Measurements from ENCODE around the gene ZKSCAN3.
"Not testable (repeated sequence)": the region's sequence is repeated elsewhere in the genome, so short reads cannot be mapped to it uniquely, and the experiment has no call there.

The ZKSCAN3 gene

DNA sequence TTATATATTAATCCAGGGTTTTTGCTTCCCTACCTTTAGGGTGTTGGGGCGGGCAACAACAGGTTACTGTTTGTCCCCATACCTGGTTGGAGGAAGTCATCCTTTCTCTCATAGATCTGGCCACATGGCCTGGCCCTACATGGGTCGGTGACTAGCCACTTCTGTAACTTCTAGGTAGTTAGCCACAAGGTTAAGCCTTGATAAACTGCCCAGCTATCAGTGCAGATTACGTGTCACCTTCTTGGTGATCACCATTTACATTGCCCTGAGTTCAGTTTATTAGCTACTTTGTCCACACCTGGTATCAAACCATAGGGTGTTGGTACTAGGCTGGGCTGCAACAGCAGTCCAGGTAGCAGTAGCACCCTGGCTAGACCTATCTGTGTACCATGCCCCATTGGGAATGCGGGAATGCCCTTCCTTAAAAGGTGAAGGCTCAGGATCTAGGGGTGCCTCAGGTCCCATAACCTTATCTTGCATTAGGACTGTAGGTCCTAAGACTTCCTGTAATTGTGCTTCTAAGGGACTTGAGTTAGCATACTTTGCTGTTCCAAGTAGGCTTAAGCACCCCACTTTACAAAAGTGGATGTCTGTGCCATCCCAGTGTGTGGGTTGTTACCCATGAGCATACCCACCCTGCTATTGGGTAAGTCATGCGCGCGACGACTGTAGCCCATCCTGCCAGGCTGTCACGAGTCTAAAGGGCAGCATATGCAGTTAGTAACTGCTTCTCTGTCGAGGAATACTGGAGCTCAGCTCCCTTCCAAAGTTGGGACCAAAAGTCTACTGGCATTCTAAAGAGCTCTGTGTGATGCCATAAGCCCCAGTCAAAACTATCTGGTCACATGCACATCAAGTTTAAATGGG, 5.2 kb downstream of the ZKSCAN3 start:
- H3K27ac ChIP-seq, result peak overlapping the region; percentile 75
- no peak for TF ChIP-seq ZFX (IDR thresholded peaks at IDR 0.05; ENCODE audit: borderline replicate concordance)
- TF ChIP-seq, protein P1, sequence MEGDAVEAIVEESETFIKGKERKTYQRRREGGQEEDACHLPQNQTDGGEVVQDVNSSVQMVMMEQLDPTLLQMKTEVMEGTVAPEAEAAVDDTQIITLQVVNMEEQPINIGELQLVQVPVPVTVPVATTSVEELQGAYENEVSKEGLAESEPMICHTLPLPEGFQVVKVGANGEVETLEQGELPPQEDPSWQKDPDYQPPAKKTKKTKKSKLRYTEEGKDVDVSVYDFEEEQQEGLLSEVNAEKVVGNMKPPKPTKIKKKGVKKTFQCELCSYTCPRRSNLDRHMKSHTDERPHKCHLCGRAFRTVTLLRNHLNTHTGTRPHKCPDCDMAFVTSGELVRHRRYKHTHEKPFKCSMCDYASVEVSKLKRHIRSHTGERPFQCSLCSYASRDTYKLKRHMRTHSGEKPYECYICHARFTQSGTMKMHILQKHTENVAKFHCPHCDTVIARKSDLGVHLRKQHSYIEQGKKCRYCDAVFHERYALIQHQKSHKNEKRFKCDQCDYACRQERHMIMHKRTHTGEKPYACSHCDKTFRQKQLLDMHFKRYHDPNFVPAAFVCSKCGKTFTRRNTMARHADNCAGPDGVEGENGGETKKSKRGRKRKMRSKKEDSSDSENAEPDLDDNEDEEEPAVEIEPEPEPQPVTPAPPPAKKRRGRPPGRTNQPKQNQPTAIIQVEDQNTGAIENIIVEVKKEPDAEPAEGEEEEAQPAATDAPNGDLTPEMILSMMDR (IDR thresholded peaks at IDR 0.05), result no peak

DNA sequence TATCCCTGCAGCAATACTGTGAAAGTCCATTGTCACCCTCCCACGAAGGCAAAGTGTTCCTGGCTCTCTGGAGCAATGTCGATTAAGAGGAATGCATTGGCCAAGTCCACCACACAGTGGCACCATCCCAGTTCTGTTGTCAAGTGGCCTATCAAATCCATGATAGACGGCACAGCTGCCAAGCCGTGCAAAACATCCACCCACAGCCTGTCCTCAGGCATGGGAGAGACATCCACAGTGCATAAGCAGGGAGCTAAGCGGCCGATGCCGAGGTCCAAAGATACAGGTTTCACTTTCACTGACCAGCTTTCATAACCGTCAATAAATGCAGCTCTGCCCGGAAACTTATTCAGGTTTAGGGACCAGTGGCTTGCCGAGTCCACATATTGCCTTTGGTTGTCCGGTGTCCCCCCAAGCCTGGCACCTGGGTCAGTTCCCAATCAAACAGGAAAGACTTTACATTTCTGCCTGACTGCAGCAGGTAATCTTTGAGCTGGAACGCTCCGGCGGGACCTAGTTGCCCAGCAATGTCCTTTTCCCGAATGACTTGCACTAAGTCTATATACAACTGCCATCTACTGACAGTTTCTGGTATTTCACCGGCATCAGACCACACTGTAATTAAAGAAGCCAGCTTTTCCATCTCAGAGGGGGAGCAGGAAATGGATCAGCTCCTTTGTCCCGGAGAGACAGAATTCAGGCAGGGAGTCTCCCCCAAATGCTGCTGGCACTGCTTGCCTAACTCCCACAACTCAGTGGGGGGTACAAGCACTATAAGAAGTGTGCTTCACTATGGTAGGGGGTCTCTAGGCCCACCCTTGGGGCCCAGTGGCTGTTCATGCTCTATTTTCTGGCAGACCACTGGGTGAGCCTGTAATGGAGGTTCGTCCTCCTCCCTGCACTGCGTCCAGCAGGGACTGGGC, 6.3 kb downstream of the ZKSCAN3 start:
- H3K27ac ChIP-seq, result peak overlapping the region; percentile 75
- TF ChIP-seq, protein P1 (IDR thresholded peaks at IDR 0.05), result peak; percentile 80
- TF ChIP-seq ZFX (IDR thresholded peaks at IDR 0.05; ENCODE audit: borderline replicate concordance), result no peak

DNA sequence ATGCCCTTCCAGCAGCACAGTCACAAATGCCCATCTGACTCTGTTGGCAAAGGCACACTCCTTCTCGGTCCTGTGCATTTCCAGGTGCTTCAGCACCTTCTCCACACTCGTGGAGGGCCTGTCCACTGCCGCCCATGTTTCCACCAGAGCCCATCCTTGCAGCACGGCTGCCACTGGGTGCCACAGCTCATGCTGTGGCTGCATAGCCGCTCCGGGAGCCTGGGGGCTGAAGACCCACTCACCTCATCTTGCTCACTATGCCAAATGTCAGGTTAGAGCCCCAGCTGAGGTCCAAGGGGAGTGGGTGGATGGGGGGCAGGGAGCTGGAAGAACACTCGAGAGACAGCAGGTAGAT, 6.9 kb downstream of the ZKSCAN3 start:
- peak overlapping the region; percentile 75 for H3K27ac ChIP-seq
- no peak for TF ChIP-seq ZFX (IDR thresholded peaks at IDR 0.05; ENCODE audit: borderline replicate concordance)
- TF ChIP-seq, protein P1 (IDR thresholded peaks at IDR 0.05), result no peak

DNA sequence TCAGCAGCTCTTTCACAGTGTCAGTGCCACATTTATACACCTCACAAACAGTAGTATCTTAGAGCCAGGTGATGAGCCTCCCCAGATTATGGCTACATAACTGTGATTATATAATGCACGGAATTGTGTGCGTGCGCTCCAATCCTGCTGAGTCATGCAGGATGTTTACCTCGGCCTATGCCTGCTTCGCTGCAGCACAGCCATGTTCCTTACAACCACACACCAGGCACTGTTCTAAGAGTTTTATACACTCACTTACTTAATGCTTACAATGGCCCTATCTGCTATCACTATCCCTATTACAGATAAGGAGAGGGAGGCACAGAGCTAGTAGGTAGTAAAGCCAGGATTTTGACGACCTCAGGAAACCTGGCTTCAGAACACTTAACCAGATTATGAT, 7.3 kb downstream of the ZKSCAN3 start:
- no peak overlapping the region for H3K27ac ChIP-seq
- TF ChIP-seq, protein P1 (IDR thresholded peaks at IDR 0.05), result no peak
- no peak for TF ChIP-seq ZFX (IDR thresholded peaks at IDR 0.05; ENCODE audit: borderline replicate concordance)

DNA sequence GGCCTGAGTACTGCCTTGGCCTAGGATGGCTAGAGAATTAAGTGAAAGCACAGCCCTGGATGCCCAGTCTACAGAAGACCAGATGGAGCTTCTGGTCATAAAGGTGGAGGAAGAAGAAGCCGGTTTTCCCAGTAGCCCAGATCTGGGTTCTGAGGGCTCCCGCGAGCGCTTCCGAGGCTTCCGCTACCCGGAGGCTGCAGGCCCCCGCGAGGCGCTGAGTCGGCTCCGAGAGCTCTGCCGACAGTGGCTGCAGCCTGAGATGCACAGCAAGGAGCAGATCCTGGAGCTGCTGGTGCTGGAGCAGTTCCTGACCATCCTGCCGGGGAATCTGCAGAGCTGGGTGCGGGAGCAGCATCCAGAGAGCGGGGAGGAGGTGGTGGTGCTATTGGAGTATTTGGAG, 9.8 kb downstream of the ZKSCAN3 start:
- H3K27ac ChIP-seq, result not testable (repeated sequence)

DNA sequence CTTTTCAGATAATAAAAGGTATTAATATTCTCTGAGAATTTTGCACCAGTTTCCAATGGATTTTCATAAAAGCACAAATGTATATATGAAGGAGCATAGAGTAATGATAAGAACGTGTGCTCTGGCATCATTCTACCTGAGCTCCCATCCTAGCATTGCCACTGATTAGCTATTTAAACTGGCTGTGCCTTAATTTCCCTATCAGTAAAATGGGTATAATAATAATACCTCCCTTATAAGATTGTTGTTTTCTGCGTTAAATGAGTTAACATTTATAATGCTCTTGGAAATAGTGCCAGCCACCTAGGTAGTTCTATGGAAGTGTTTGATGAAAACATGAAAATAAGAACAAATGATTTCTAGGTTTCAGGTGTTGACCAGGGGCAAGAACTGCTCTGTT, 11.2 kb downstream of the ZKSCAN3 start:
- no peak overlapping the region for H3K27ac ChIP-seq

DNA sequence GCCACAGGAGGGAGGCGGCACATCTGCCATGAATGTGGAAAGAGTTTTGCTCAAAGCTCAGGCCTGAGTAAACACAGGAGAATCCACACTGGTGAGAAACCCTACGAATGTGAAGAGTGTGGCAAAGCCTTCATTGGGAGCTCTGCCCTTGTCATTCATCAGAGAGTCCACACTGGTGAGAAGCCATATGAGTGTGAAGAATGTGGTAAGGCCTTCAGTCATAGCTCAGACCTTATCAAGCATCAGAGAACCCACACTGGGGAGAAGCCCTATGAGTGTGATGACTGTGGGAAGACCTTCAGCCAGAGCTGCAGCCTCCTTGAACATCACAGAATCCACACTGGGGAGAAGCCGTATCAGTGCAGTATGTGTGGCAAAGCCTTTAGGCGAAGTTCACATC, 15.8 kb downstream of the ZKSCAN3 start:
- not testable (repeated sequence) for H3K27ac ChIP-seq

More for the DNA sequence above, 11.2 kb downstream of the ZKSCAN3 start:
- TF ChIP-seq ZFX (IDR thresholded peaks at IDR 0.05; ENCODE audit: borderline replicate concordance), result no peak
- TF ChIP-seq, protein P1 (IDR thresholded peaks at IDR 0.05), result no peak

DNA sequence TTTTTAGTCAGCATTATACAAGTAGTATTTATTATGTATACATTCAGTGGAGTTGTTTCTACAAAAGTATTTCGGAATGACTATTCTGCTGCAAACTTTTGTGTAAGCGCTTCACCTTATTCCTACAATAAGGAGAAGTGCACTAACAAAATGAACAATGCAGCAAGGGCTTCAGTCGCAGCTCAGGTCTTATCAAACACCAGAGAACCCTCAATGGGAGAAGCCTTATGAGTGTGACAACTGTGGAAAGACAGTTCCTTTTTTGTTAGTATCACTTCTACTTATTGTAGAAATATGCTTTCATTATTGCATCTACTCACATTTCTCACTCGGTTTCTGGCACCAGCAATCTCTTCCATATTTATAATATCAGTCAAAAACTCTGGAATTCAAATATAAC, 18.8 kb downstream of the ZKSCAN3 start:
- TF ChIP-seq, protein P1 (IDR thresholded peaks at IDR 0.05), result no peak
- no peak for TF ChIP-seq ZFX (IDR thresholded peaks at IDR 0.05; ENCODE audit: borderline replicate concordance)
- H3K27ac ChIP-seq, result no peak overlapping the region

All from 22Rv1 (cell line).